GM06990 (cell line): Measurements from ENCODE around the gene NR1H4.
"Not testable (repeated sequence)": the region's sequence is repeated elsewhere in the genome, so short reads cannot be mapped to it uniquely, and the experiment has no call there.

Experiments used
- DNase-seq: peaks from one replicate; pipeline ENCODE4 v3.0.0-alpha.2; 2011; ENCODE audit not compliant: insufficient read length; ENCODE audit errors: extremely low read depth
- H3K27me3 ChIP-seq: replicated peaks from 2 replicates; pipeline ENCODE4 v1.6.0; 2011; ENCODE audit warnings: low read length; ENCODE audit not compliant: control insufficient read depth, insufficient read depth
- H3K36me3 ChIP-seq: 2 replicates; pipeline ENCODE4 v1.5.1; 2011; ENCODE audit warnings: low read length; ENCODE audit not compliant: control insufficient read depth, insufficient read depth
- H3K4me3 ChIP-seq: replicated peaks from 2 replicates; pipeline ENCODE4 v1.5.1; 2011; ENCODE audit warnings: low read depth, mild to moderate bottlenecking, control low read depth, low read length
- CTCF ChIP-seq: IDR thresholded peaks from 2 replicates; pipeline ENCODE4 v1.5.1; 2011; ENCODE audit warnings: low read length, control low read depth, mild to moderate bottlenecking, inconsistent platforms; ENCODE audit not compliant: insufficient read depth, poor library complexity, severe bottlenecking

NR1H4 gene

GRCh38 chr12:100499416-100499815 is 25.8 kb downstream of the NR1H4 start:
- Histone ChIP-seq H3K36me3 (no peaks in the 10 kb centered on the region), H3K4me3 (no peak overlapping the region), H3K27me3 (no peaks in the 10 kb centered on the region)
- no peak for DNase-seq
- no peak for TF ChIP-seq CTCF

- H3K27me3 ChIP-seq, DNase-seq, H3K36me3 ChIP-seq, H3K4me3 ChIP-seq: not testable (repeated sequence)
Measured at GRCh38 chr12:100502718-100503117, 29.1 kb downstream of the NR1H4 start.

GRCh38 chr12:100503228-100503628 is 29.6 kb downstream of the NR1H4 start:
- TF ChIP-seq CTCF = no peak
- Histone ChIP-seq H3K4me3 (no peak overlapping the region), H3K27me3 (no peaks in the 10 kb centered on the region), H3K36me3 (no peaks in the 10 kb centered on the region)
- DNase-seq = no peak

- H3K36me3 ChIP-seq = no peaks in the 10 kb centered on the region
- no peak for TF ChIP-seq CTCF
- H3K4me3 ChIP-seq = no peak overlapping the region
- no peaks in the 10 kb centered on the region for H3K27me3 ChIP-seq
- DNase-seq = no peak
Measured at GRCh38 chr12:100504804-100505203, 31.1 kb downstream of the NR1H4 start.

- DNase-seq = no peak
- Histone ChIP-seq H3K36me3 (no peaks in the 10 kb centered on the region), H3K4me3 (no peak overlapping the region), H3K27me3 (no peaks in the 10 kb centered on the region)
- TF ChIP-seq CTCF = no peak
Measured at GRCh38 chr12:100508751-100509150, 35.1 kb downstream of the NR1H4 start.

- Histone ChIP-seq H3K27me3 (no peaks in the 10 kb centered on the region), H3K4me3 (no peak overlapping the region), H3K36me3 (no peaks in the 10 kb centered on the region)
- no peak for TF ChIP-seq CTCF
- no peak for DNase-seq
Measured at GRCh38 chr12:100512692-100513091, 39.0 kb downstream of the NR1H4 start.

- no peak for TF ChIP-seq CTCF
- H3K4me3 ChIP-seq = no peak overlapping the region
- H3K36me3 ChIP-seq = no peaks in the 10 kb centered on the region
- DNase-seq = no peak
- no peaks in the 10 kb centered on the region for H3K27me3 ChIP-seq
Measured at GRCh38 chr12:100515968-100516367, 42.3 kb downstream of the NR1H4 start.
